GM19035 (cell line): ENCODE data around the gene RPRM.
"Not testable (repeated sequence)": the region's sequence is repeated elsewhere in the genome, so short reads cannot be mapped to it uniquely, and the experiment has no call there.

Experiments
- ATAC-seq: cut with Tn5 transposase; IDR thresholded peaks from one replicate; pipeline ENCODE4 v1.9.1; 2021; ENCODE audit not compliant: unreplicated experiment

The RPRM gene

DNA sequence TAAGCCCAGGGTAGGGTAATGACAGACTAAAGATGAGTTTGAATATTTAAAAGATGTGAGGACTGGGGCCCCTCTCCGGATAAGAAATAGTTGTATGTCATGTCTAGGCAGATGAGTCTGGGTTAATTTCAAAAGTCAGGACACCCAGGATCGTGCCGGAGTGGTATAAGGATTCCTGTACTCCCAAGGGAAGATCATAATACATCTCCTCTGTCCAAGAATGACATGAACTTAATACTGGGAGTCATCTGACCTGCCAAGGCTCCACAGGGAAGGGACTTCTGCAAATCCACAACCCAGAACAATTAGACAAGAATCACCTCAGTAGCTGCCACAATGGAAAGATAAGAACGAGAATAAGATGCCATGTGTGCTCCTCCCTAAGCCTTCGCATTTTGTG lies 17.1 kb downstream of the RPRM start:
- no peak for ATAC-seq

GRCh38 chr2:153455861-153456260 lies 22.7 kb downstream of the RPRM start:
- no peak for ATAC-seq

DNA sequence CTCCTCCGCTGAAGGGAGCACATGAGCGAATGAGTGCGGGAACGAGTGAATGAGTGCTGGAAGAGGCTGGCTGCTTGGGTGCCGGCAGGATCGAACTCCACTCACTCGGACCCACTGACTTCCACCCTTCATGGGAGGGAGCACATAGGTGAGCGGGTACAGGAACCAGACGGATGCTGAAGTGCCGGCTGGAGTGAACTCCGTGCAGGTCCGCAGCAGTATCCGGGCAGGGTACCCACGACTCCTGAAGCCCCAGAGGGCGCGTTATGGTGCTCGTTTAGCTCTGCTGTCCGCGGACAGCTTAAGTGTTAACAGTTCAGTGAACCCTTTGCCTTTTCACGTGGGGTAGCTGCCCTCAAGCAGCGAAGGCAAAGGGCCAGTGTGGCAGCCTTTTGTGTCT lies 23.2 kb downstream of the RPRM start:
- no peak for ATAC-seq

- no peak for ATAC-seq
Observed at GRCh38 chr2:153451611-153452010, 27.0 kb downstream of the RPRM start.

DNA sequence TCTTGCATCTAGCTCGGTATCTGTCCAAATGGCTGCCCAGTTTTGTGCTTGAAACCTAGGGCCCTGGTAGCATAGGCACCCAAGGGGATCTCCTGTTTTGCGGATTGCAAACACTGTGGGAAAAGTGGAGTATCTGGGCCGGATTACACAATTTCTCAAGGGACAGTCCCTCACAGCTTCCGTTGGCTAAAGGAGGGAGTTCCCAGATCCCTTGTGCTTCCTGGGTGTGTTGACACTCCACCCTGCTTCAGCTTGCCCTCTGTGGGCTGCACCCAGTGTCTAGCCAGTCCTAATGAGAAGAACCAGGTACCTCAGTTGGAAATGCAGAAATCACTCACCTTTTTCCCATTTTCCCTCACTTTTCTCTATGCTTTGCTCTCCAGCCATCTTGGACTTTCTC lies 35.5 kb downstream of the RPRM start:
- ATAC-seq: no peak

GRCh38 chr2:153442616-153443015 lies 35.9 kb downstream of the RPRM start:
- ATAC-seq: not testable (repeated sequence)

GRCh38 chr2:153440090-153440489 lies 38.5 kb downstream of the RPRM start:
- not testable (repeated sequence) for ATAC-seq

- no peak for ATAC-seq
Observed at GRCh38 chr2:153433403-153433802, 45.2 kb downstream of the RPRM start.

DNA sequence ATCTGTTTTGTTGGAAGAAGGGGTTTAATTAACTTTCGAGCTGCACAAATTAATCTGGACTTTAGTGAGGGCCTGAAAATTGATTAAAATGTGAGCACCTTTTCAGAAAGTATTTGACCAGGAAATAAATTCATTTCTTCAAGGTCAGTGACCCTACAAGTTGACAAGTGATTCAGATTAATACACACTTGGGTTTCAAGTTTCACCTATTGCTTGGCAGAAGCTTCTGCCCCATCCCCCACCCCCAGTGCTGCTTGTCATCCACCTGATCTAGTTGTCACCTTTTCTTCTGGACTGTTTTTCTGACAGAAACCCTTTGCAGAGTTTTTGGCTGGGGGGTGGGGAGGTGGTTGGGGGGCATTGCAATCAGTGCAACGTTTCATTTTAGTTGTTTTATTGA lies 46.2 kb downstream of the RPRM start:
- ATAC-seq: no peak

GRCh38 chr2:153431114-153431513 lies 47.4 kb downstream of the RPRM start:
- no peak for ATAC-seq
